Upper lobe of left lung (tissue), 4 donors: ENCODE data around the gene COL3A1.

Source experiments
- POLR2A ChIP-seq, 4 donors: fragments of 450-650 bp; IDR thresholded peaks; one replicate each; pipeline ENCODE4 v1.5.1; 2016 to 2017; ENCODE audit warnings: antibody characterized with exemption in 4 of 4, mild to moderate bottlenecking in 2 of 4
- TF ChIP-seq, protein P1 (sequence below), 6 experiments: fragments of 450-650 bp in 4 of 6; fragments of 200-600 bp in 2 of 6; sonication (generic) in 2 of 6; IDR thresholded peaks; one replicate each; pipeline ENCODE4 v1.5.1; 2016 to 2019; ENCODE audit warnings: antibody characterized with exemption in 6 of 6

DNA sequence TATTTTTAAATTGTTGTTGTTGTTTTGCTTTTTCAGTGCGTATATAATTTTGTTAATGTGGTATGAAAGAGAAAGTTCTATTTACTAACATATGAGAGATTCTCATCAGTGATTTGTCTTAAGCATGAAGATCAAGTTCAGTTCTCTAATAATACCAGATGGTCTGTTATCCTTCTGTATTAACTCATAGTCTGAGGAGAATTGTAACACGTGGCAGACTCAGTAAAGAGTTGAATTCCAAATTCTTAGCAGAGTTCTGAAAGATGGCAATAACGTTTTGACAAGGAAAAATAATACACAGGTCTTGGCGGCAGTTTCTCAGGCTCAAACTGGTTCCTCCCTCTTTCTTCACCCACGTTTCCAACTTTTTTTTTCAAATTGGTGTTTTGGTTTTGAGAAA lies 17.2 kb upstream of the COL3A1 start:
- TF ChIP-seq, protein P1, sequence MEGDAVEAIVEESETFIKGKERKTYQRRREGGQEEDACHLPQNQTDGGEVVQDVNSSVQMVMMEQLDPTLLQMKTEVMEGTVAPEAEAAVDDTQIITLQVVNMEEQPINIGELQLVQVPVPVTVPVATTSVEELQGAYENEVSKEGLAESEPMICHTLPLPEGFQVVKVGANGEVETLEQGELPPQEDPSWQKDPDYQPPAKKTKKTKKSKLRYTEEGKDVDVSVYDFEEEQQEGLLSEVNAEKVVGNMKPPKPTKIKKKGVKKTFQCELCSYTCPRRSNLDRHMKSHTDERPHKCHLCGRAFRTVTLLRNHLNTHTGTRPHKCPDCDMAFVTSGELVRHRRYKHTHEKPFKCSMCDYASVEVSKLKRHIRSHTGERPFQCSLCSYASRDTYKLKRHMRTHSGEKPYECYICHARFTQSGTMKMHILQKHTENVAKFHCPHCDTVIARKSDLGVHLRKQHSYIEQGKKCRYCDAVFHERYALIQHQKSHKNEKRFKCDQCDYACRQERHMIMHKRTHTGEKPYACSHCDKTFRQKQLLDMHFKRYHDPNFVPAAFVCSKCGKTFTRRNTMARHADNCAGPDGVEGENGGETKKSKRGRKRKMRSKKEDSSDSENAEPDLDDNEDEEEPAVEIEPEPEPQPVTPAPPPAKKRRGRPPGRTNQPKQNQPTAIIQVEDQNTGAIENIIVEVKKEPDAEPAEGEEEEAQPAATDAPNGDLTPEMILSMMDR (IDR thresholded peaks at IDR 0.05): no peak
- TF ChIP-seq POLR2A (IDR thresholded peaks at IDR 0.05): no peak
